Cortex of kidney (tissue), 1 donor: ENCODE data around the gene ZNF48.

Experiments used
- DNase-seq: peaks from one replicate; lab custom pipeline; 2025; lab: John Stamatoyannopoulos, UW

Gene ZNF48

GRCh38 chr16:30444231-30445148 is 49.3 kb downstream of the ZNF48 start:
- no peak for DNase-seq

GRCh38 chr16:30445149-30445407 is 49.9 kb downstream of the ZNF48 start:
- DNase-seq, result no peak

GRCh38 chr16:30445408-30446202 is 50.4 kb downstream of the ZNF48 start, which contains the start of gene SEPHS2:
TSS of gene SEPHS2 (minus strand) at chr16:30445874. CDS start at chr16:30445727, 147 bp downstream.
- DNase-seq, result no peak

- no peak for DNase-seq
Observed at GRCh38 chr16:30446203-30446595, 51.0 kb downstream of the ZNF48 start.

- no peak for DNase-seq
Observed at GRCh38 chr16:30447512-30448226, 52.4 kb downstream of the ZNF48 start.

- no peak for DNase-seq
Observed at GRCh38 chr16:30449116-30449435, 53.9 kb downstream of the ZNF48 start.
